Caco-2 (cell line): Measurements from ENCODE around the gene PI16. TPM values are rescaled to one million over a fixed set of nuclear protein-coding genes. Genes with fewer than 3 reads are reported as not detected.
A peak's percentile ranks its signal among the peaks of the same experiment; 100 is the strongest.
"Not testable (repeated sequence)": the region's sequence is repeated elsewhere in the genome, so short reads cannot be mapped to it uniquely, and the experiment has no call there.

ENCODE experiments used
- BruUV-seq: library from RNA; stranded (reverse); fragments of 400-500 nt; replicated peaks from 2 replicates; lab custom pipeline; 2021; lab: Mats Ljungman, UMichigan
- CTCF ChIA-PET: fragments of 300-600 bp; sonication (Branson Sonifier 250); formaldehyde crosslinking; loops from one replicate; lab custom pipeline; 2022; ENCODE audit warnings: antibody characterized with exemption; lab: Charles Lee
- POLR2A ChIA-PET: fragments of 300-600 bp; sonication (Branson Sonifier 250); formaldehyde crosslinking; loops from one replicate; lab custom pipeline; 2022; ENCODE audit warnings: antibody characterized with exemption; lab: Charles Lee
- DNase-seq, 2 experiments: peaks; one replicate each; pipeline versions ENCODE4 v3.0.0 to v3.0.0-alpha.2; 2020 to 2022
- H3K27me3 ChIP-seq: replicated peaks from 2 replicates; pipeline ENCODE4 v1.6.0; 2011; ENCODE audit warnings: low read length; ENCODE audit not compliant: control insufficient read depth, insufficient read depth
- H3K36me3 ChIP-seq: 2 replicates; pipeline ENCODE4 v1.5.1; 2011; ENCODE audit warnings: low read length; ENCODE audit not compliant: control insufficient read depth, insufficient read depth
- H3K4me1 ChIP-seq: fragments of 250-450 bp; sonication (Bioruptor Pico); 2 replicates; pipeline ENCODE4 v1.5.1; 2020; ENCODE audit warnings: mild to moderate bottlenecking
- H3K4me3 ChIP-seq: 2 replicates; pipeline ENCODE4 v1.5.1; 2011; ENCODE audit warnings: low read depth, mild to moderate bottlenecking, control low read depth, low read length
- H3K9me3 ChIP-seq: fragments of 250-450 bp; sonication (Bioruptor Pico); 2 replicates; pipeline ENCODE4 v1.5.1; 2020; ENCODE audit warnings: mild to moderate bottlenecking, moderate library complexity
- H3K27ac Mint-ChIP-seq: one replicate; pipeline ENCODE4 v1.8.0; 2022; ENCODE audit warnings: mixed read lengths; ENCODE audit not compliant: unreplicated experiment
- H3K27me3 Mint-ChIP-seq: one replicate; pipeline ENCODE4 v1.8.0; 2022; ENCODE audit warnings: mixed read lengths; ENCODE audit not compliant: insufficient read depth, unreplicated experiment
- H3K36me3 Mint-ChIP-seq: one replicate; pipeline ENCODE4 v1.8.0; 2022; ENCODE audit warnings: mild to moderate bottlenecking, mixed read lengths; ENCODE audit not compliant: insufficient read depth, unreplicated experiment
- H3K4me1 Mint-ChIP-seq: one replicate; pipeline ENCODE4 v1.8.0; 2022; ENCODE audit warnings: low read depth, mixed read lengths; ENCODE audit not compliant: unreplicated experiment
- H3K4me3 Mint-ChIP-seq: one replicate; pipeline ENCODE4 v1.8.0; 2022; ENCODE audit warnings: mild to moderate bottlenecking, moderate library complexity, mixed read lengths; ENCODE audit not compliant: unreplicated experiment
- H3K9me3 Mint-ChIP-seq: one replicate; pipeline ENCODE4 v1.8.0; 2022; ENCODE audit warnings: mixed read lengths; ENCODE audit not compliant: unreplicated experiment
- intact Hi-C: fragments of 100-400 bp; cut with micrococcal nuclease; formaldehyde crosslinking; loops from one replicate; pipeline ENCODE4 v1.10.0; 2022; ENCODE audit not compliant: unreplicated experiment
- total RNA-seq: library from RNA; stranded (reverse); gene quantifications from 2 replicates; pipeline ENCODE4 v1.2.3, GENCODE V29; 2022
- TF ChIP-seq, protein P1 (sequence below), 2 experiments: fragments of 200-600 bp in 1 of 2; IDR thresholded peaks; 1 replicate in 1 of 2; 2 replicates in 1 of 2; pipeline versions ENCODE4 v1.5.1 to v1.8.0; 2011 to 2022; ENCODE audit warnings: antibody characterized with exemption in 1 of 2, control low read depth in 1 of 2, inconsistent platforms in 1 of 2, low read depth in 1 of 2, low read length in 1 of 2, mild to moderate bottlenecking in 1 of 2, moderate library complexity in 1 of 2; ENCODE audit not compliant: insufficient read depth in 1 of 2, severe bottlenecking in 1 of 2, unreplicated experiment in 1 of 2

Gene PI16
- total RNA-seq, 1 experiment from 2014 or later: not detected

DNA sequence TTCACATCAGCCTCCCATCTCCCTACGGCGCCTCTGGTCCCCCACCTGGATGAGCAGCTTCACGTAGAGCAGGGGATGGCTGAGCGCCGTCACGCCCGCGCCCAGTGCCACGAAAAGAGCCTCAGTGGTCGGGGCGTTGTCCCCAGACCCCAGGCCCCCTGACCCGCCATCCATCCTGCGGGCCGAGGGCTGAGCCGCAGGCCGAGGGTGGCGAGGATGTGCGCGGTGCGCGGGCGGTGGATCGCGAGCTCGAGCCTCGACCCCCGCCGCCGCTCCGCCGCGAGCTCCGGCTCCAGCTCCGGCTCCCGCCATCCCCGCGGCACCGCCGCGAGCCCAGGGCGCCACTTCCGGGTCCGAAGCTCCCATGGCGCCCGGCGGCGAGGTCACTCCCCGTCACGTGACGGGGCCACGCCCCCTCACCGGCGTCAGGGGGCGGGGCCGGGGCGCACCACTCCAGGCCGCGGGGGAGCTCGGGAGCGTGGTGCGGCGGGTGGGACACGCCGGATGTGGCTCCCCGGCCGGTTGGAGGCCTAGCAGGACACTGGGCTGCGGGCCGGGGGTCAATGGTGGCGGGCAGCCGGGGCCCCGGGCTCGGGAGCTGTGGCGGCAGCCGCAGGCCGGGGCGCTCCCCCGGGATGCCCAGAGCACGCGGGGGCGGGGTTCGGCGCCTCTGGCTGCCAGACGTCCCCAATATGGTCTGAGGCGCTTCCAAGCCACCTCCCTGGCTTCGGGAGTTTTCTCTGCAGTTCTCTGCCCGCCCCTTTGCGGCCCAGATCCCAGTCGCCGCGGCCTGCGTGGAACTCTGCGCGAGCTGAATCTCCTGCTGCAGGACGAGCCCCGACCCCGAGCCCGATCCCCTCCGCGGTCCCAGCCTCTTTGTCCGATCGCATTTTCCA, 31.5 kb downstream of the PI16 start, which contains the start of gene MTCH1:
Gene MTCH1 (minus strand): TSS at position 389 of the 896 bp plus-strand sequence. CDS start 23 bp downstream, at position 366.
- DNase-seq: peak; percentile 84 to 93
- Histone ChIP-seq H3K4me1 (peaks cover 6% of the 10 kb centered on the region; the same call in 1 of the 2 replicates), H3K4me3 (peak within 1 kb of the TSS; percentile 98), H3K9me3 (no peaks in the 10 kb centered on the region), H3K27me3 (no peaks in the 10 kb centered on the region), H3K36me3 (no peaks in the 10 kb centered on the region)
- TF ChIP-seq, protein P1, sequence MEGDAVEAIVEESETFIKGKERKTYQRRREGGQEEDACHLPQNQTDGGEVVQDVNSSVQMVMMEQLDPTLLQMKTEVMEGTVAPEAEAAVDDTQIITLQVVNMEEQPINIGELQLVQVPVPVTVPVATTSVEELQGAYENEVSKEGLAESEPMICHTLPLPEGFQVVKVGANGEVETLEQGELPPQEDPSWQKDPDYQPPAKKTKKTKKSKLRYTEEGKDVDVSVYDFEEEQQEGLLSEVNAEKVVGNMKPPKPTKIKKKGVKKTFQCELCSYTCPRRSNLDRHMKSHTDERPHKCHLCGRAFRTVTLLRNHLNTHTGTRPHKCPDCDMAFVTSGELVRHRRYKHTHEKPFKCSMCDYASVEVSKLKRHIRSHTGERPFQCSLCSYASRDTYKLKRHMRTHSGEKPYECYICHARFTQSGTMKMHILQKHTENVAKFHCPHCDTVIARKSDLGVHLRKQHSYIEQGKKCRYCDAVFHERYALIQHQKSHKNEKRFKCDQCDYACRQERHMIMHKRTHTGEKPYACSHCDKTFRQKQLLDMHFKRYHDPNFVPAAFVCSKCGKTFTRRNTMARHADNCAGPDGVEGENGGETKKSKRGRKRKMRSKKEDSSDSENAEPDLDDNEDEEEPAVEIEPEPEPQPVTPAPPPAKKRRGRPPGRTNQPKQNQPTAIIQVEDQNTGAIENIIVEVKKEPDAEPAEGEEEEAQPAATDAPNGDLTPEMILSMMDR (IDR thresholded peaks at IDR 0.05; ENCODE audit: insufficient read depth in 1 of 2, low read depth in 1 of 2, low read length in 1 of 2, severe bottlenecking in 1 of 2, unreplicated experiment in 1 of 2): no peak
- no peak within 1 kb of the TSS for H3K4me3 Mint-ChIP-seq
- peaks cover 19% of the 10 kb centered on the region for H3K36me3 Mint-ChIP-seq
- ChIA-PET POLR2A (interaction anchor here (0.6 to 1.5 kb wide), 15 partner anchors 20 to 1431 kb away, joined by 3 to 13 read pairs (median 4); partner anchors contain the start of genes FGD2 and PPIL1), CTCF (interaction anchor here (0.6 to 1.8 kb wide), 6 partner anchors 21 to 224 kb away, joined by 3 to 28 read pairs (median 4); no protein-coding TSS in a partner anchor)
- no TSS peak for BruUV-seq
- no peaks in the 10 kb centered on the region for H3K9me3 Mint-ChIP-seq
- peaks cover 12% of the 10 kb centered on the region for H3K4me1 Mint-ChIP-seq
- peak within 1 kb of the TSS; percentile 94 for H3K27ac Mint-ChIP-seq
- intact Hi-C loops: loop anchor here (1.0 to 2.0 kb wide), 2 partner anchors 33 to 101 kb away; partner anchors contain the start of gene C6orf89
- no peaks in the 10 kb centered on the region for H3K27me3 Mint-ChIP-seq

DNA sequence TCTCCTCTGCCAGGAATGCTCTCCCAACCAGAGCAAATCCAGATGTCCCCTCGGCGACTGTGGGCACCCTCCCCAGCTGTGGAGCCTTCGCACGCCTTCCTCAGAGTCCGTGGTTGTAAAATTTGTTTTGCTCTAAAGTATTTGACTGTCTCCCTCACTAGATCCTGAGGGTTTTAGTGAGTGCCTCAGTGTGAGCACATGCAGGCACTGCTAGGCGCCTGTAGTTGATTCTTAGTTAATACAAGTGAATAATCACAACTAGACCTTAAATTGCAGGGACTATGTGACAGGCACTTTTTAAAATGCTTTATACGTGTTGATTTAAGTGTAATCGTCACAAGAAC, 32.1 kb downstream of the PI16 start:
- Mint-ChIP-seq H3K36me3 (peaks cover 15% of the 10 kb centered on the region), H3K4me1 (peaks cover 12% of the 10 kb centered on the region), H3K27me3 (no peaks in the 10 kb centered on the region), H3K27ac (peak overlapping the region; percentile 94), H3K4me3 (no peak overlapping the region), H3K9me3 (no peaks in the 10 kb centered on the region)
- ChIA-PET CTCF (interaction anchor here (0.7 to 1.8 kb wide), 3 partner anchors 32 to 224 kb away, joined by 3 to 28 read pairs (median 5); no protein-coding TSS in a partner anchor), POLR2A (interaction anchor here (0.6 to 1.5 kb wide), 5 partner anchors 25 to 1431 kb away, joined by 3 to 11 read pairs (median 5); partner anchors contain the start of gene PPIL1)
- Histone ChIP-seq H3K4me1 (peaks cover 6% of the 10 kb centered on the region; the same call in 1 of the 2 replicates), H3K4me3 (peak overlapping the region; percentile 98), H3K9me3 (no peaks in the 10 kb centered on the region), H3K27me3 (no peaks in the 10 kb centered on the region), H3K36me3 (no peaks in the 10 kb centered on the region)
- TF ChIP-seq, protein P1 (IDR thresholded peaks at IDR 0.05; ENCODE audit: insufficient read depth in 1 of 2, low read depth in 1 of 2, low read length in 1 of 2, severe bottlenecking in 1 of 2, unreplicated experiment in 1 of 2): no peak
- intact Hi-C loops: loop anchor here (1.0 to 2.0 kb wide), 2 partner anchors 32 to 101 kb away; partner anchors contain the start of gene C6orf89
- DNase-seq: no peak
- BruUV-seq: no TSS peak

DNA sequence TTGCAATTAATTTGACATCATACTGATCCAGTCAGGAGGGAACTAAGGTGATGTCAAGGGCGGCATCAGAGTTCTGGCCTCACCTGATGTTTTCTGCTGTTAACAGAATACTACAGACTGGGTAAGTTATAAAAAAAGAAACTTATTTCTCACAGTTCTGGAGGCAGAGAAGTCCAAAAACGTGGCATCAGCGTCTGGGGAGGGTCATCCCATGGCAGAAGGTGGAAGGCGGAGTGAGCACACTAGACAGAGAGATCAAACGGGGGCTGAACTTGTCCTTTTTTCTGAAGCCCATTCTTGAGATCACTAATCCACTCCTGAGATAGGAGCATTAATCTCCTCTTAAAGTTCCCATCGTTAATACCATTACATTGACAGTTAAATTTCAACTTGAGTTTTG, 34.7 kb downstream of the PI16 start:
- Mint-ChIP-seq H3K4me1 (peaks cover 12% of the 10 kb centered on the region), H3K36me3 (peaks cover 10% of the 10 kb centered on the region), H3K27ac (no peak overlapping the region), H3K4me3 (no peak overlapping the region), H3K27me3 (no peaks in the 10 kb centered on the region), H3K9me3 (no peaks in the 10 kb centered on the region)
- no peak for DNase-seq
- Histone ChIP-seq H3K9me3 (no peaks in the 10 kb centered on the region), H3K4me1 (peaks cover 5% of the 10 kb centered on the region; the same call in 1 of the 2 replicates), H3K4me3 (no peak overlapping the region), H3K36me3 (no peaks in the 10 kb centered on the region), H3K27me3 (no peaks in the 10 kb centered on the region)
- TF ChIP-seq, protein P1 (IDR thresholded peaks at IDR 0.05; ENCODE audit: insufficient read depth in 1 of 2, low read depth in 1 of 2, low read length in 1 of 2, severe bottlenecking in 1 of 2, unreplicated experiment in 1 of 2): no peak
- intact Hi-C loops: no loop called here
- ChIA-PET CTCF (no interaction called here), POLR2A (no interaction called here)
- no TSS peak for BruUV-seq

DNA sequence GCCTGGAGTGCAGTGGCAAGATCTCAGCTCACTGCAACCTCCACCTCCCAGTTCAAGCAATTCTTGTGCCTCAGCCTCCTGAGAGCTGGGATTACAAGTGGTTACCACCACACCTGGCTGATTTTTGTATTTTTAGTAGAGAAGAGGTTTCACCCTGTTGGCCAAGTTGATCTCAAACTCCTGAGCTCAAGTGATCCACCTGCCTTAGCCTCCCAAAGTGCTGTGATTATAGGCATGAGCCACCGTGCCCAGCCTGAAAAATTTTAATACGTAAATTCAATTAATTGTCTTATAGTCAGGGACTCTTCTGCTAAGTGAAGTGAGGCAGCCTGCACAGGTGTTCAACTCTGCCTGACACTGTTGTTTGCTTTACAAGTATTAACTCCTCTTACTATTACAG, 35.9 kb downstream of the PI16 start:
- not testable (repeated sequence) for H3K4me3 Mint-ChIP-seq, H3K27ac Mint-ChIP-seq

More for the DNA sequence above, 35.9 kb downstream of the PI16 start:
- peaks cover 12% of the 10 kb centered on the region for H3K4me1 Mint-ChIP-seq
- H3K9me3 ChIP-seq, DNase-seq, H3K4me3 ChIP-seq, H3K9me3 Mint-ChIP-seq, POLR2A ChIA-PET, intact Hi-C loops, H3K4me1 ChIP-seq, H3K36me3 ChIP-seq, BruUV-seq, H3K27me3 Mint-ChIP-seq, CTCF ChIA-PET, H3K27me3 ChIP-seq: not testable (repeated sequence)
- H3K36me3 Mint-ChIP-seq: peaks cover 10% of the 10 kb centered on the region
